Esophagus squamous epithelium (tissue), 4 donors: ENCODE data around the gene HPCAL1.

ENCODE experiments used
- CTCF ChIP-seq, 6 experiments: fragments of 450-650 bp in 4 of 6; fragments of 200-600 bp in 2 of 6; sonication (generic) in 2 of 6; IDR thresholded peaks; one replicate each; pipeline ENCODE4 v1.5.1; 2016 to 2019; ENCODE audit warnings: antibody characterized with exemption in 6 of 6, mild to moderate bottlenecking in 4 of 6, moderate library complexity in 4 of 6
- POLR2A ChIP-seq, 4 donors: fragments of 450-650 bp; IDR thresholded peaks; one replicate each; pipeline ENCODE4 v1.6.1; 2017; ENCODE audit warnings: antibody characterized with exemption in 4 of 4, mild to moderate bottlenecking in 4 of 4, moderate library complexity in 3 of 4

GRCh38 chr2:10254373-10255188 lies 48.1 kb upstream of the HPCAL1 start:
- TF ChIP-seq CTCF (IDR thresholded peaks at IDR 0.05) = no peak
- no peak for TF ChIP-seq POLR2A (IDR thresholded peaks at IDR 0.05)
